GOT3 (cell line): ENCODE results near the gene PARD3.

ENCODE experiments used
- DNase-seq: peaks from one replicate; lab custom pipeline; 2025; ENCODE audit warnings: mixed read lengths; lab: John Stamatoyannopoulos, UW

PARD3 gene

GRCh38 chr10:34340934-34341333, 474.2 kb downstream of the PARD3 start:
- DNase-seq = no peak

GRCh38 chr10:34339816-34340553, 475.1 kb downstream of the PARD3 start:
- DNase-seq = no peak

GRCh38 chr10:34337917-34338316, 477.2 kb downstream of the PARD3 start:
- no peak for DNase-seq

- DNase-seq = no peak
Observed at GRCh38 chr10:34335960-34336690, 479.0 kb downstream of the PARD3 start.

- DNase-seq = no peak
Observed at GRCh38 chr10:34334908-34335307, 480.2 kb downstream of the PARD3 start.

- no peak for DNase-seq
Observed at GRCh38 chr10:34333513-34333912, 481.6 kb downstream of the PARD3 start.

- no peak for DNase-seq
Observed at GRCh38 chr10:34327184-34327583, 487.9 kb downstream of the PARD3 start.

GRCh38 chr10:34323192-34323591, 491.9 kb downstream of the PARD3 start:
- DNase-seq = no peak

- DNase-seq = no peak
Observed at GRCh38 chr10:34320265-34320664, 494.8 kb downstream of the PARD3 start.

- DNase-seq = no peak
Observed at GRCh38 chr10:34319197-34319846, 495.8 kb downstream of the PARD3 start.

GRCh38 chr10:34316154-34316553, 498.9 kb downstream of the PARD3 start:
- no peak for DNase-seq

- DNase-seq = no peak
Observed at GRCh38 chr10:34314457-34314856, 500.6 kb downstream of the PARD3 start.

GRCh38 chr10:34313888-34314287, 501.2 kb downstream of the PARD3 start:
- DNase-seq = no peak

- DNase-seq = no peak
Observed at GRCh38 chr10:34313353-34313752, 501.7 kb downstream of the PARD3 start.

GRCh38 chr10:34311679-34312078, 503.4 kb downstream of the PARD3 start:
- DNase-seq = no peak

GRCh38 chr10:34310234-34310633, 504.9 kb downstream of the PARD3 start:
- DNase-seq = no peak

GRCh38 chr10:34305189-34305588, 509.9 kb downstream of the PARD3 start:
- no peak for DNase-seq

GRCh38 chr10:34303022-34303421, 512.1 kb downstream of the PARD3 start:
- DNase-seq = no peak

GRCh38 chr10:34299105-34299611, 515.9 kb downstream of the PARD3 start:
- DNase-seq = no peak

GRCh38 chr10:34298346-34298818, 516.7 kb downstream of the PARD3 start:
- DNase-seq = no peak

GRCh38 chr10:34297541-34298345, 517.4 kb downstream of the PARD3 start:
- no peak for DNase-seq

GRCh38 chr10:34295142-34295548, 520.0 kb downstream of the PARD3 start:
- DNase-seq = no peak
